ENCODE data around the gene SNAI3. TPM values are rescaled to one million over a fixed set of nuclear protein-coding genes. Genes with fewer than 3 reads are reported as not detected.

SNAI3 gene
- polyA plus RNA-seq, 1 donor from 2014 or later: not detected

DNA sequence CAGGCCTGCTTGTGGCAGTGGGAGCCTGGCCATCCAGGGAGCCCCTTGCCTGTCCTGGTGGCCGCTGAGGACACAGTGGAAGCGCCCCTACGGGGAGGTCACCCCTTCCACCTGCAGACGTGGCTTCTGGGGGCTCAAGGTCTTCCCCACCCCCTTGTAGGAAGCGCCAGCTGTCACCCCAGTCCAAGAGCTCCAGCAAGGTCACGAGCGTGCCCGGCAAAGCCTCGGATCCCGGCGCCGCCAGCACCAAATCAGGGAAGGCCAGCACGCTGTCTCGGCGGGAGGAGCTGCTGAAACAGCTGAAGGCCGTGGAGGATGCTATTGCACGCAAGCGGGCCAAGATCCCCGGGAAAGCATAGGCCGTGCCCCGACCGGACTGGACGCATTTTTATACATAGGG lies 55.4 kb downstream of the SNAI3 start:
- H3K9me3 ChIP-seq (ENCODE audit: low read length): no peaks in the 10 kb centered on the region
- peaks cover 13% of the 10 kb centered on the region for H3K27me3 ChIP-seq (ENCODE audit: insufficient read depth, low read depth, low read length)
- H3K9ac ChIP-seq (ENCODE audit: low read length): no peak overlapping the region
- H3K4me3 ChIP-seq (ENCODE audit: low read length): no peak overlapping the region
- H3K9me2 ChIP-seq (ENCODE audit: insufficient read depth, low read length): no peaks in the 10 kb centered on the region
- no peak overlapping the region for H3K4me2 ChIP-seq (ENCODE audit: low read length)
- no peaks in the 10 kb centered on the region for H3K36me3 ChIP-seq (ENCODE audit: insufficient read depth, low read length)
- H3F3A ChIP-seq (ENCODE audit: insufficient read depth, low read length, poor library complexity, severe bottlenecking): no peaks in the 10 kb centered on the region
- H3K79me2 ChIP-seq (replicated peaks; ENCODE audit: insufficient read depth, low read length): no peaks in the 10 kb centered on the region
- H4K20me1 ChIP-seq (ENCODE audit: insufficient read depth): no peaks in the 10 kb centered on the region
- no peak overlapping the region for H2AFZ ChIP-seq (ENCODE audit: low read depth, low read length)
- H3K27ac ChIP-seq (ENCODE audit: low read length): no peak overlapping the region
- TF ChIP-seq RAD21 (conservative IDR thresholded peaks at IDR 0.05) (no peak), EP300 (conservative IDR thresholded peaks at IDR 0.05; ENCODE audit: poor library complexity, severe bottlenecking) (no peak), EZH2 (IDR thresholded peaks at IDR 0.05; ENCODE audit: borderline replicate concordance, insufficient read depth, low read length, poor library complexity, severe bottlenecking) (no peak), MXI1 (conservative IDR thresholded peaks at IDR 0.05; ENCODE audit: poor library complexity, severe bottlenecking) (no peak), SMC3 (conservative IDR thresholded peaks at IDR 0.05; ENCODE audit: poor library complexity) (no peak), POLR2AphosphoS5 (IDR thresholded peaks at IDR 0.05) (no peak), TAF1 (IDR thresholded peaks at IDR 0.05; ENCODE audit: low read depth) (no peak)
- TF ChIP-seq, protein P1, sequence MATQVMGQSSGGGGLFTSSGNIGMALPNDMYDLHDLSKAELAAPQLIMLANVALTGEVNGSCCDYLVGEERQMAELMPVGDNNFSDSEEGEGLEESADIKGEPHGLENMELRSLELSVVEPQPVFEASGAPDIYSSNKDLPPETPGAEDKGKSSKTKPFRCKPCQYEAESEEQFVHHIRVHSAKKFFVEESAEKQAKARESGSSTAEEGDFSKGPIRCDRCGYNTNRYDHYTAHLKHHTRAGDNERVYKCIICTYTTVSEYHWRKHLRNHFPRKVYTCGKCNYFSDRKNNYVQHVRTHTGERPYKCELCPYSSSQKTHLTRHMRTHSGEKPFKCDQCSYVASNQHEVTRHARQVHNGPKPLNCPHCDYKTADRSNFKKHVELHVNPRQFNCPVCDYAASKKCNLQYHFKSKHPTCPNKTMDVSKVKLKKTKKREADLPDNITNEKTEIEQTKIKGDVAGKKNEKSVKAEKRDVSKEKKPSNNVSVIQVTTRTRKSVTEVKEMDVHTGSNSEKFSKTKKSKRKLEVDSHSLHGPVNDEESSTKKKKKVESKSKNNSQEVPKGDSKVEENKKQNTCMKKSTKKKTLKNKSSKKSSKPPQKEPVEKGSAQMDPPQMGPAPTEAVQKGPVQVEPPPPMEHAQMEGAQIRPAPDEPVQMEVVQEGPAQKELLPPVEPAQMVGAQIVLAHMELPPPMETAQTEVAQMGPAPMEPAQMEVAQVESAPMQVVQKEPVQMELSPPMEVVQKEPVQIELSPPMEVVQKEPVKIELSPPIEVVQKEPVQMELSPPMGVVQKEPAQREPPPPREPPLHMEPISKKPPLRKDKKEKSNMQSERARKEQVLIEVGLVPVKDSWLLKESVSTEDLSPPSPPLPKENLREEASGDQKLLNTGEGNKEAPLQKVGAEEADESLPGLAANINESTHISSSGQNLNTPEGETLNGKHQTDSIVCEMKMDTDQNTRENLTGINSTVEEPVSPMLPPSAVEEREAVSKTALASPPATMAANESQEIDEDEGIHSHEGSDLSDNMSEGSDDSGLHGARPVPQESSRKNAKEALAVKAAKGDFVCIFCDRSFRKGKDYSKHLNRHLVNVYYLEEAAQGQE (IDR thresholded peaks at IDR 0.05; ENCODE audit: borderline replicate concordance): no peak
- TF ChIP-seq, protein P2, sequence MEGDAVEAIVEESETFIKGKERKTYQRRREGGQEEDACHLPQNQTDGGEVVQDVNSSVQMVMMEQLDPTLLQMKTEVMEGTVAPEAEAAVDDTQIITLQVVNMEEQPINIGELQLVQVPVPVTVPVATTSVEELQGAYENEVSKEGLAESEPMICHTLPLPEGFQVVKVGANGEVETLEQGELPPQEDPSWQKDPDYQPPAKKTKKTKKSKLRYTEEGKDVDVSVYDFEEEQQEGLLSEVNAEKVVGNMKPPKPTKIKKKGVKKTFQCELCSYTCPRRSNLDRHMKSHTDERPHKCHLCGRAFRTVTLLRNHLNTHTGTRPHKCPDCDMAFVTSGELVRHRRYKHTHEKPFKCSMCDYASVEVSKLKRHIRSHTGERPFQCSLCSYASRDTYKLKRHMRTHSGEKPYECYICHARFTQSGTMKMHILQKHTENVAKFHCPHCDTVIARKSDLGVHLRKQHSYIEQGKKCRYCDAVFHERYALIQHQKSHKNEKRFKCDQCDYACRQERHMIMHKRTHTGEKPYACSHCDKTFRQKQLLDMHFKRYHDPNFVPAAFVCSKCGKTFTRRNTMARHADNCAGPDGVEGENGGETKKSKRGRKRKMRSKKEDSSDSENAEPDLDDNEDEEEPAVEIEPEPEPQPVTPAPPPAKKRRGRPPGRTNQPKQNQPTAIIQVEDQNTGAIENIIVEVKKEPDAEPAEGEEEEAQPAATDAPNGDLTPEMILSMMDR (IDR thresholded peaks at IDR 0.05; ENCODE audit: poor library complexity, severe bottlenecking): no peak

DNA sequence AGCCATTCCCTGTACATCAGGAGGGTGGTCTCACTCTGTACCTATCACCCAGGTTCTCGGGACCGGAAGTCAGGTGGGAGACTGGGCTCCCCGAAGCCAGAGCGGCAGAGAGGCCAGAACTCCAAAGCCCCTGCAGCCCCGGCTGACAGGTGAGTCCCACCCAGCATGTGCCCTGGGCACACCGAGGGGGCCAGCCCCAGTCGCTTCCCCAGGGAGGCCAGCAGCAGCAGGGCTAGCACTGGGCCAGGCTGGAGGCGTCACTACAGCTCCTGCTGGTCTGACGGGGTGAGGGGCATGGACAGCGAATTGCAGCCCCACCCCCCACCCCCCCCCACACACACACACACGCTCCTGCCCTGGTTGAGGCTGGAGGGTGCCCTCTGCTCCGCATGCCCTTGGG lies 55.9 kb downstream of the SNAI3 start:
- Histone ChIP-seq H2AFZ (ENCODE audit: low read depth, low read length) (no peak overlapping the region), H3K36me3 (ENCODE audit: insufficient read depth, low read length) (no peaks in the 10 kb centered on the region), H3K9me2 (ENCODE audit: insufficient read depth, low read length) (no peaks in the 10 kb centered on the region), H3K9ac (ENCODE audit: low read length) (no peak overlapping the region), H3K79me2 (replicated peaks; ENCODE audit: insufficient read depth, low read length) (no peaks in the 10 kb centered on the region), H3F3A (ENCODE audit: insufficient read depth, low read length, poor library complexity, severe bottlenecking) (no peaks in the 10 kb centered on the region), H3K4me3 (ENCODE audit: low read length) (no peak overlapping the region), H3K27ac (ENCODE audit: low read length) (no peak overlapping the region), H3K4me2 (ENCODE audit: low read length) (no peak overlapping the region), H3K9me3 (ENCODE audit: low read length) (no peaks in the 10 kb centered on the region), H4K20me1 (ENCODE audit: insufficient read depth) (no peaks in the 10 kb centered on the region), H3K27me3 (ENCODE audit: insufficient read depth, low read depth, low read length) (peaks cover 13% of the 10 kb centered on the region)
- TF ChIP-seq, protein P2 (IDR thresholded peaks at IDR 0.05; ENCODE audit: poor library complexity, severe bottlenecking): no peak
- TF ChIP-seq TAF1 (IDR thresholded peaks at IDR 0.05; ENCODE audit: low read depth): no peak
- no peak for TF ChIP-seq EZH2 (IDR thresholded peaks at IDR 0.05; ENCODE audit: borderline replicate concordance, insufficient read depth, low read length, poor library complexity, severe bottlenecking)
- TF ChIP-seq, protein P1 (IDR thresholded peaks at IDR 0.05; ENCODE audit: borderline replicate concordance): no peak
- no peak for TF ChIP-seq EP300 (conservative IDR thresholded peaks at IDR 0.05; ENCODE audit: poor library complexity, severe bottlenecking)
- TF ChIP-seq SMC3 (conservative IDR thresholded peaks at IDR 0.05; ENCODE audit: poor library complexity): no peak
- TF ChIP-seq MXI1 (conservative IDR thresholded peaks at IDR 0.05; ENCODE audit: poor library complexity, severe bottlenecking): no peak
- TF ChIP-seq POLR2AphosphoS5 (IDR thresholded peaks at IDR 0.05): no peak
- no peak for TF ChIP-seq RAD21 (conservative IDR thresholded peaks at IDR 0.05)
